ENCODE data around the gene CAMTA1. TPM values are rescaled to one million over a fixed set of nuclear protein-coding genes. Genes with fewer than 3 reads are reported as not detected.
A peak's percentile ranks its signal among the peaks of the same experiment; 100 is the strongest.

The CAMTA1 gene
- total and polyA plus RNA-seq, 9 of the 15 experiments (the other 6 are each of a cell fraction or from before 2014, with no cell fraction given): 43.9 to 161 (median 65.9) TPM

- TF ChIP-seq SRSF3 (IDR thresholded peaks at IDR 0.05; ENCODE audit: insufficient read depth, low read length): no peak
- peak in 2 of 3 experiments; percentile 62 to 74 for TF ChIP-seq YY1 (IDR thresholded peaks at IDR 0.05; ENCODE audit: borderline replicate concordance in 1 of 3, control insufficient read depth in 1 of 3, extremely low read depth in 1 of 3, insufficient read depth in 3 of 3, insufficient read length in 1 of 3, insufficient replicate concordance in 2 of 3, low read depth in 1 of 3, low read length in 2 of 3)
- TF ChIP-seq NEUROD1 (IDR thresholded peaks at IDR 0.05; ENCODE audit: borderline replicate concordance, low read depth, low read length, partially characterized antibody): peak; percentile 4
- TF ChIP-seq PBX2 (CRISPR knock-in tag; IDR thresholded peaks at IDR 0.05; ENCODE audit: low read depth): peak; percentile 94
- no peak for TF ChIP-seq PBX2 (tag; conservative IDR thresholded peaks at IDR 0.05; ENCODE audit: low read depth)
- TF ChIP-seq NFYB (IDR thresholded peaks at IDR 0.05; ENCODE audit: extremely low read depth, insufficient read length): peak; percentile 39
- TF ChIP-seq THAP12 (CRISPR knock-in tag; IDR thresholded peaks at IDR 0.05): 0 out of 2 replicates have a peak, but pooled peaks have one; percentile 9
- peak; percentile 93 for TF ChIP-seq RB1 (IDR thresholded peaks at IDR 0.05; ENCODE audit: low read depth)
These were observed at the start of gene CAMTA1 (continued) for GRCh38 chr1:6785318-6785727.
